NCI-H1048 (cell line): ENCODE results near the gene MYBPC3.
"Not testable (repeated sequence)": the region's sequence is repeated elsewhere in the genome, so short reads cannot be mapped to it uniquely, and the experiment has no call there.

Experiments used
- DNase-seq: peaks from one replicate; lab custom pipeline; 2025; lab: John Stamatoyannopoulos, UW

MYBPC3 gene

DNA sequence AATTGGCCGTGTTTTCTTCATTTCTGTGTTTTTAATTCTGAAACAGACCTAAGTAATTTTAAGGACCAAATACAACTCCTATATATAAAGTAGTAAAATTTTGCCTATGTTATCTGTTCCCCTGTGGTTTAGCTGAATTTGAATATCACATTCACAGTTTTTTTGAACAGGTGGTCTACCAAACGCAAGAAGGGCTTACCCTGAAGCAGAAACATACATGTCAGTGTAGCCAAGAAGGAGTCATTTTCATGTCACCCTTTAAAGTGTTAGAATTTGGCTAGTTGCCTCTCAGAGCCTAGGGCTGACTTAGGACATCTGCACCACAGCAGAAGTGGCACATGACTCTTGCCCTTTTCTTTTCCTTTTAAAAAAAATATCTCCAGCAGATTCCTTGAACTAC, 34.3 kb downstream of the MYBPC3 start:
- DNase-seq, result no peak

DNA sequence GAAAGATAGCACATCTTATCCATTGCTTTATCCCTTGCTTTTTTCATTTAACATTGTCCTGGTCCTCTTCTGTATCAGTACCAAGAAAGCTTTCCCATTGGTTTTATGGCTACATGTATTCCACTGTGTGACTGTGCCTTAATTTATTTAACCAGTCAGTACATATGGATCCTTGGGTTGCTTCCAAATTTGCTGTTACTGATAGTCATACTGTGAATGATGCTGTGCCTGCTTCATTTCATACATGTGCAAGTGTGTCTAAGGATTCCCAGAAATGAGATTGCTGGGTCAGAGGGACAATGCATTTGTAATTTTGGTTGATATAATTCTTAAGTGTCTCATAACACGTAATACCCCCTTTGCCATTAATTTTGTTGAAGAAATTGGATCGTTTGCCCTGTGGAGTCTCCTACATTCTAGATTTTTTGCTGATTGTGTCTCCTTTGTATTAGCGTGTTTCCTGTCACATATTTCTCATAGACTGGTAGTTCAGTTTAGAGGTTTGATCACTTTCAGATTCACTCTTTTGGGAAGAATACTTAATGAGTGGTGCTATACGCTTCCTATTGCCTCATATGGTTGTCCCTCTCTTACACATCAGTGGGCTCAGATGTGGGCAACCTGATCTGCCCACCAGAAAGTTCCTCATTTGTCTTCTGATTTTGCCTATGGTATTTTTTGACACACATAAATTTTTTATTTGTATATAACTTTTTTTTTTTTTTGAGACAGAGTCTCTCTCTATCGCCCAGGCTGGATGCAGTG, 35.3 kb downstream of the MYBPC3 start:
- DNase-seq, result no peak

DNA sequence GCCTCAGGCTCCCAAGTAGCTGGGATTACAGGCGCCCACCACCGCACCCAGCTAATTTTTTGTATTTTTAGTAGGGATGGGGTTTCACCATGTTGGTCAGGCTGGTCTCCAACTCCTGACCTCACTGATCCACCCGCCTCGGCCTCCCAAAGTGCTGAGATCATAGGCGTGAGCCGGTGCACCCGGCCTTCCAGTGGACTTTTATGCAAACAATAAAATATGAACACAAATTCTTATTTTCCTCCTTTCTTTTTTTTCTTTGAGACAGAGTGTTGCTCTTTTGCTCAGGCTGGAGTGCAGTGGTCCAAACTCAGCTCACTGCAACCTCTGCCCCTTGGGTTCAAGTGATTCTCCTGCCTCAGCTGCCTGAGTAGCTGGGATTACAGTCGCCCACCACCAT, 36.0 kb downstream of the MYBPC3 start:
- DNase-seq, result not testable (repeated sequence)

DNA sequence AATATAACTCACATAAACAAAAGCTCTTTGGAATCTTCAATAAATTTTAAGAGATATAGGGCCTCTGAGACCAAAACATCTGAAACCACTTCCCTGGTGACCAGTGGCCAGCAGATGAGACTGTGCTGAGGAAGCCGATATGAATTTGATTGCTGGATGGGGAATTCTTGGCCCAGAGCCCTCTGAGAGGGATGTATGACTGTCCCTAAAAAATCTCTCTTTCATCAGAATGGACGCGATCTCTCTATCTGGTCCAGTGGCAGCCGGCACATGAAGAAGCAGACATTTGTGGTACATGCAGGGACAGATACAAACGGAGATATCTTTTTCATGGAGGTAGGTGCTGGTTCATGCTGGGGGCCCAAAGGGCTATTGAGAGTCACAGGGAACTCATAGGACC, 37.5 kb downstream of the MYBPC3 start:
- no peak for DNase-seq

DNA sequence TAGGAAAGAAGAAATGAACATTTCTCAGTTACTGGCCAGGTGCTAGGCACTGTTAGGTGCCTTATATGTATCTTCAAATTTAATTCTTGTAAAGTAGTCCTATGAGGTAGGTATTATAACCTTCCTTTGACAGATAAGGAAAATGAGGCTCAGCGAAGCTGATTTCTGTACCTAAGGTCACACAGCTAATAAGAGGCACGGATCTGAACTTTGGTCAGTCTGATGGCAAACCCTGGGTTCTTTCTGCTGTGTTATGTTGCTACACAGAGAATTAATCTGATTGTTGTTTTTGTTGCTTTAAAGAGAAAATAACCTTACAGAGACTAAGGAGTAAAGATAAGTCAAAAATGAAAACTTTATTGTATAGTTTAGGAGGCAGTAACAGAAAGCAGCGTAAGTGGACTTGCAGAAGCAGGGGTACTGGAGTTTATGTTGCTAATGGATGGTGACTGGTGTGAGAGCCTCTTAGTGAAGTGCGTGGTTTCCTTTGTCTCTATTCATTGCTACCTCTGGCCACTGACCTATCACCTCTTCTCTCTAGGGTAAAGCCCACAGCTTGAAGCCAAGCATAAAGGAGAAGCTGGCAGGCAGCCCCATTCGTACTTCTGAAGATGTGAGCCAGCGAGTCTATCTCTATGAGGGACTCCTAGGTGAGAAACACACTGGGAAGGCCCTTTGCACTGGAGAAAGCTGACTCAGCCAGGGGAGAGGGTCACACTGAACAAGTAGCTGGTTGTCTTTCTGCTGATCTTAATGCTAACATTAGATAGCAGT, 44.3 kb downstream of the MYBPC3 start:
- DNase-seq, result no peak

DNA sequence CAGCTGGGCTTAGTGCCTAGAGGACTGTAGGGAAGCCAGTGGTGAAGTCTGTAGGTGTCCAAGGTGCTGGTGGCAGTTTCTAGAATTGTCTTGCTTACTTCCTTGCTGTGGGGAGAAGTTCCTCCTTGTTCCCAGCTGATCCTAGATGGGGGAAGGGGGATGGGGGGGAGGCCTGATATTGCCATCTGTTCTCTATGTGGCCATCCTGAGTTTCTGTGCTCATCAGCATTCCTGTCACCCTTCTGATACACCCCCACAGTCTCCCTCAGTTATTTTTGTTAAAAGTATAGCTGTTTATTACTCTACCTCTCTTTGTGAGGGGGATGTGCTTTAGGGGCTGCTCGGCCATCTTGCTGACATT, 46.0 kb downstream of the MYBPC3 start:
- DNase-seq, result no peak

DNA sequence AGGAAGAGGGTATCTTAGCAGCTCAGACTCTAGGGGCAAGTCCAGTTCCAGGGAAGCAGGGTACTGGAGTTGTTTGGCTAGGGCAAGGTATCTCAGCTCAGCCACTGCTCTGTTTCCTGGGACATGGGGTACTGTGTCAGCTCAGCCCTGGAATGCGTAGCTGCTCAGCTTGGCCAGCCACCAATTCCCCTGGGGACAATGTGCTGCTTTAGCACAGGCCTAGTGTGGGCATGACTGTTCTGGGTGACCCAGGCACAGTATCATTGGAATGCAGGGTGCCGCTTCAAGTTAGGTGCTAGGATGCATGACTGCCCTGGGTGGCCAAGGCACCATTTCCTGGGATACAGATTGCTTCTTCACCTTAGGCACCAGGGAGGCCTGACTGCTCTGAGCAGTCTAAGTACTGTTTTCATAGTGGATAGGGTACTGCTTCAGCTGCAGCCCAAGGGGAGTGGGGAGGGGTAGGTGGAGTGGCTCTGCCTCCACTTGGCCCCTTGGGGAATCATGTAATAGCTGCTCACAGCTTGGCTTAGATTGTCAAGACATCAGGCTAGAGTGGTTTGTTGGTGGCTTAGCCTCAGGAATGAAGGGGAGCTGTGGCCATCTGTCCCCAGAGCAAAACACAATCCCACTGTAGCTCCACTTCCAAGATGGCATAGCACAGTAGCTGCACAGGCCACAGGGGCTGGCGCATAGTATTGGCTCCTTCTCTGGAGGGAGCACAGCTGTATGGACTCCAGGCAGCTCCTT, 46.6 kb downstream of the MYBPC3 start:
- no peak for DNase-seq

DNA sequence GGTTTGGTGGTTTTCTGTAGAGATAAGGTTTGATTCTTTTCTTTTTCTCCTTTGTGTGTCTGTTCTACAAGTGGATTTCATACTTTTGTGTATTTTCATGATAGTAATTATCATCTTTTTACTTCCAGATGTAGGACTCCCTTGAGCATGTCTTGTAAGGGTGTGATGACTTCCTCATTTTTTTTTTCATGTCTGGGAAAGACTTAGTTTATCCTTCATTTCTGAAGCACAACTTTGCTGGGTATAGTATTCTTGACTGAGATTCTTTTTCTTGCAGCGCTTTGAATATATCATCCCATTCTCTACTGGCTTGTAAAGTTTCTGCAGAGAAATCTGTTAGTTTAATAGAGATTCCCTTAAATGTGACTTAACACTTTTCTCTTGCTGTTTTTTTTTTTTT, 49.6 kb downstream of the MYBPC3 start:
- no peak for DNase-seq

DNA sequence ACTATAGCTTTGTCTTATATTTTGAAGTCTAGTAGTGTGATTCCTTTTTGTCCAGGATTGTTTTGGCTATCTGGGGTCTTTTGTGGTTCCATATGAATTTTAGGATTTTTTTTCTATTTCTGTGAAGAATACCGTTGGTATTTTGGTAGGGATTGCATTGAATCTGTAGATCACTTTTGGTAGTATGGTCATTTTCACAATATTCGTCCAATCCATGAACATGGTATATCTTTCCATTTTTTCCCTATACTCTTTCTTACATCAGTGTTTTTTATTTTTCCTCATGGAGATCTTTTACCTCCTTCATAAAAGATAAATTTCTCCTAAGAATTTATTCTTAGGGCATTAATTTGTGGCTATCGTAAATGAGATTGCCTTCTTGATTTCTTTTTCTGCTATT, 53.4 kb downstream of the MYBPC3 start:
- no peak for DNase-seq

DNA sequence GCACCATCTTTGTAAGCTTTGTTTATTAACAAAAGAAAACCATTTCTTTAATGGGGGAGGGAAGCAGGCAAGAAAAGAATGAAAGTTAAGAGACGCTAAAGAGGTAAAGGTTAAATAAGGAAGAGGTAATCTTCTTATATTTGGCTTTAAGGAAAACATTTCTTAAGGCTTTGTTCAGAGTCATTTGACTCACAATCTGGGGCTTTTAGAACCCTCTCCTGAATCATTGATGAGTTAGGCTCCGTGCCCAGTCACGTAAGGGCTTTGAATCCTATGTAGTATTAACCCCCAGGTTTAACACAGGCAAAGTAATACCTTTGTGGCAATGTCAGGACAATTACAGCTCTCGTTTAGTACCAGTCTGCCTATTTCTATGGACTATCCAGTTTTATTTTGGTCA, 56.5 kb downstream of the MYBPC3 start:
- DNase-seq, result no peak

DNA sequence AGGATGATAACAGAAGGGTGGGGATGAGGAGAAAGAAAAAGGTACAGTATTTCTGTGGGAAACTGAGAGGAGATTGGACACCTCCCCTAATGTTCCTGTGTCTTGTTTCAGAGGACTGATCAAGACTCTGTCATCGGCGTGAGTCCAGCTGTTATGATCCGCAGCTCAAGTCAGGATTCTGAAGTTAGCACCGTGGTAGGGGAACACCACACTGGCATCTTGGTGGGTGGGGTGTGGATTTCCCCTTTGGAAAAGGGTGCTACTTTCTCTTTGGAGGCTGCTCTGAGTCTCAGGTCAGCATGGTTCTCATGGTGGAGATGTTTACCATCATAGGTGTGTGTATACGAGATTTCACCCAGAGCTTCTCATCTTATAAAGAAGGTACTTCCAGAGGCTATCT, 57.1 kb downstream of the MYBPC3 start:
- no peak for DNase-seq

DNA sequence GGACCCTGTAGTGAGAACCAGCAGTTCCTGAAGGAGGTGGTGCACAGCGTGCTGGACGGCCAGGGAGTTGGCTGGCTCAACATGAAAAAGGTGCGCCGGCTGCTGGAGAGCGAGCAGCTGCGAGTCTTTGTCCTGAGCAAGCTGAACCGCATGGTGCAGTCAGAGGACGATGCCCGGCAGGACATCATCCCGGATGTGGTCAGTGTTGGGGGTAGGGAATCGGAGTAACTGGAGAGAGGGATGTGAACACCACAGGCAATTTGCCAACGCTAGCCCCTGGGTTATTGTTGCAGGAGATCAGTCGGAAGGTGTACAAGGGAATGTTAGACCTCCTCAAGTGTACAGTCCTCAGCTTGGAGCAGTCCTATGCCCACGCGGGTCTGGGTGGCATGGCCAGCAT, 62.6 kb downstream of the MYBPC3 start:
- no peak for DNase-seq

DNA sequence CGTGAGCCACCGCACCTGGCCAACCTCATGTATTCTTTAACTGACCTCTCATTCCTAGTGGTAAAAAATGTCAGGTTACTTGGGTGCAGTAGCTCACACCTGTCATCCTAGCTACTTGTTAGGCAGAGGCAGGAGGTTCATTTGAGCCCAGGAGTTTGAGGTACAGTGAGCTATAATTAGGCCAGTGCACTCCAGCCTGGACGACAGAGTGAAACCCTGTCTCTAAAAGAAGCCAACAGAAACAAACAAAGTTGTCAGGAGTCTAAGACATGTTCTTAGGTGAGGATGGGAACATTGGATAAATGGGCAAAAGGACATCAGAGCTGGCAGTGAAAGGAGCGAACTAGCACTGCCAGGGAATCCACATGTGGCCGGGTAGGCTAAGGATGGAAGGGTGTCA, 64.4 kb downstream of the MYBPC3 start:
- no peak for DNase-seq

DNA sequence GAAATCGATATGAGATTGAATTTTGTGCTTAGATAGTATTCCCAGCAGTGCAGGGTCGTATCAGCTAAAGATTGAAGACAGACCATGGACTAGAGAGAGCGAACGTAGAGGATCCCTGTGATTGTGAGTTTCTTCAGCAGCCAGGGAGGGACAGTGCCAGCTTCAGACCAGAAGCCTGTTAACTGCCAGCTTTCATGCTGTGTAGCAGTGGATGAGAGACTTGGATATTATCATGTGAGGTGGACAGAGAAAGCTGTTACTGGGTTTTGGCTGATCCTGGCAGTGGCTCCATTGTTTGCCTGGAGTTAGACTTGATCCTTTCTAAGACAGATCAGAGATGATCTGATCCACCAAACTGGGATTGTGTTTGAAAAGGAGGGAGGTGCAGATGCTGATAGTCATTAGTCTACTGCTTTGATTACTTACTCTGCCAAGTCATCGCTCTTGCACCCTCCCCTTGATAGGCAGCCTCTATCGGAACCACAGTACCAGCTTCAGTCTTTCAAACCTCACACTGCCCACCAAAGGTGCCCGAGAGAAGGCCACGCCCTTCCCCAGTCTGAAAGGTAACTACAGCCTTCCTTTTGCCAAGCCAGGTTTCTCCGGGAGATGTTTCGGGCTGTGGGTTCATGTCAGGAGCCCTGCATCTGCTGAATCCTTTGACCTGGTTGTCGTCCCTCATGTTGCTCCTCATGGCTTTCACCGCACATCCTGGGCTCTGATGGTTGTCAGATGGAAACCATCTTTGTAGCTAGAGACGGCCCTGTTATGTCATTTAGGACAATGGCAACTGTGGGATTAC, 66.3 kb downstream of the MYBPC3 start:
- DNase-seq, result no peak

DNA sequence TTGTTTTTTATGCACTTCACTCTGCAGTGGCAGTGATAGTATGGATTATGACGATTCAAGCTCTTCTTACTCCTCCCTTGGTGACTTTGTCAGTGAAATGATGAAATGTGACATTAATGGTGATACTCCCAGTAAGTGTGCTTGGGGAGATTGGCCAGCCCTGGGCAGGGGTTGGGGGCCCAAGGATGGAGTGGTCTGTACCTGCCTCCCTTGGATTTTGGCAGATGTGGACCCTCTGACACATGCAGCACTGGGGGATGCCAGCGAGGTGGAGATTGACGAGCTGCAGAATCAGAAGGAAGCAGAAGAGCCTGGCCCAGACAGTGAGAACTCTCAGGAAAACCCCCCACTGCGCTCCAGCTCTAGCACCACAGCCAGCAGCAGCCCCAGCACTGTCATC, 68.4 kb downstream of the MYBPC3 start:
- no peak for DNase-seq

DNA sequence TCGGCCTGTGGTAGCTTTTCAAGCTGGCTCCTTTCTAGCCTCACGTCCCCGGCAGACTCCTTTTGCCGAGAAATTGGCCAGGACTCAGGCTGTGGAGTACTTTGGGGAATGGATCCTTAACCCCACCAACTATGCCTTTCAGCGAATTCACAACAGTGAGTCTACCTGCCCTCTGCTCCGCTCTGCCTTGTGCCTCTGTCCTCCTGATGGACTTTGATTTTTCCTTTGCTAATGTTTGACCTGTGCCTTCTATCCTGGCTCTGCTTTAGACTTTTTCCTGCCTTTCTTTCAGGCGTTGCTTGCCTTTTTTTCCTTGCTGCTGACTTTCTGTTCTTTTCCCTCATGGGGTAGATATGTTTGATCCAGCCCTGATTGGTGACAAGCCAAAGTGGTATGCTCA, 70.0 kb downstream of the MYBPC3 start:
- DNase-seq, result no peak
